NCI-H524 treated with DMSO at 0.1 percent for 48 hours (cell line): ENCODE data around the gene STX5.
A peak's percentile ranks its signal among the peaks of the same experiment; 100 is the strongest.
"Not testable (repeated sequence)": the region's sequence is repeated elsewhere in the genome, so short reads cannot be mapped to it uniquely, and the experiment has no call there.

Experiments used
- DNase-seq: peaks from one replicate; lab custom pipeline; 2025; lab: John Stamatoyannopoulos, UW

The STX5 gene

GRCh38 chr11:62782753-62783152 is 49.1 kb downstream of the STX5 start:
- DNase-seq, result no peak

- no peak for DNase-seq
Measured at GRCh38 chr11:62778441-62778840, 53.4 kb downstream of the STX5 start.

- DNase-seq, result no peak
Measured at GRCh38 chr11:62777389-62777788, 54.5 kb downstream of the STX5 start.

GRCh38 chr11:62775646-62776045 is 56.2 kb downstream of the STX5 start:
- DNase-seq, result no peak

- DNase-seq, result no peak
Measured at GRCh38 chr11:62774407-62774806, 57.4 kb downstream of the STX5 start.

GRCh38 chr11:62771144-62772021 is 60.5 kb downstream of the STX5 start, which contains the start of gene TAF6L:
TSS of gene TAF6L (plus strand) at chr11:62771396. CDS start at chr11:62775784, 4,388 bp downstream.
- peak; percentile 81 for DNase-seq

GRCh38 chr11:62770778-62771143 is 61.1 kb downstream of the STX5 start:
- no peak for DNase-seq

GRCh38 chr11:62760867-62761227 is 71.0 kb downstream of the STX5 start:
- DNase-seq, result not testable (repeated sequence)

- DNase-seq, result no peak
Measured at GRCh38 chr11:62757846-62758788, 73.7 kb downstream of the STX5 start.
